ENCODE data around the gene EDRF1. TPM values are rescaled to one million over a fixed set of nuclear protein-coding genes. Genes with fewer than 3 reads are reported as not detected.

EDRF1 gene
- total and polyA plus RNA-seq, 2 donors from 2014 or later = 11.4 to 25.3 TPM

DNA sequence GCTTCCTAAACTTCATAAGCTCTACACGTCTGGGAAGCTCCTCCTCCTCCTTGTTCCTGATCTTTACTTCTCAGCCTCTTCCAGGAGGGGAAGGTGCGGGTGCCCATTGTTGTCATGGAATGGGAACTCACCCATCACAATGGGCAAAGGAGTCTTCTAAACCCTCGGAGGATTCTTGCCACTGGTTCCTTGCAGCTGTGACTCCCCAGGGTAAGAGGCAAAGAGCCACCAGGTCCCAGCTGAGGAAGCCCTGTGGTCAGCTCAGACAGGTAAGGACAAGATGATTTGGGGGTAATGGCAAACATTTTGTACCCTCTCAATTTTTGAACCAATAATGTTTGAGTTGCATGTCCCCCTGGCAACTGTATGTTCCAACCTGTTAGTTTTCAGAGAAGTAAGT is 36.4 kb upstream of the EDRF1 start, which contains the start of gene TEX36:
TEX36 (minus strand) TSS at position 101 of the 400 bp plus-strand sequence. CDS start 174 bp downstream, outside the sequence.
- DNase-seq (no peak), FAIRE-seq (no peak)
- no peak within 1 kb of the TSS for H3K4me3 ChIP-seq (ENCODE audit: low read length in 3 of 3)
- TF ChIP-seq, protein P1, sequence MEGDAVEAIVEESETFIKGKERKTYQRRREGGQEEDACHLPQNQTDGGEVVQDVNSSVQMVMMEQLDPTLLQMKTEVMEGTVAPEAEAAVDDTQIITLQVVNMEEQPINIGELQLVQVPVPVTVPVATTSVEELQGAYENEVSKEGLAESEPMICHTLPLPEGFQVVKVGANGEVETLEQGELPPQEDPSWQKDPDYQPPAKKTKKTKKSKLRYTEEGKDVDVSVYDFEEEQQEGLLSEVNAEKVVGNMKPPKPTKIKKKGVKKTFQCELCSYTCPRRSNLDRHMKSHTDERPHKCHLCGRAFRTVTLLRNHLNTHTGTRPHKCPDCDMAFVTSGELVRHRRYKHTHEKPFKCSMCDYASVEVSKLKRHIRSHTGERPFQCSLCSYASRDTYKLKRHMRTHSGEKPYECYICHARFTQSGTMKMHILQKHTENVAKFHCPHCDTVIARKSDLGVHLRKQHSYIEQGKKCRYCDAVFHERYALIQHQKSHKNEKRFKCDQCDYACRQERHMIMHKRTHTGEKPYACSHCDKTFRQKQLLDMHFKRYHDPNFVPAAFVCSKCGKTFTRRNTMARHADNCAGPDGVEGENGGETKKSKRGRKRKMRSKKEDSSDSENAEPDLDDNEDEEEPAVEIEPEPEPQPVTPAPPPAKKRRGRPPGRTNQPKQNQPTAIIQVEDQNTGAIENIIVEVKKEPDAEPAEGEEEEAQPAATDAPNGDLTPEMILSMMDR (IDR thresholded peaks at IDR 0.05; ENCODE audit: borderline replicate concordance, extremely low read depth, insufficient read depth) = no peak
- no peaks in the 10 kb centered on the region for H3K27me3 ChIP-seq (ENCODE audit: control insufficient read depth, insufficient read depth, low read length)
- no peaks in the 10 kb centered on the region for H3K36me3 ChIP-seq (ENCODE audit: control insufficient read depth in 2 of 3, insufficient read depth in 3 of 3, low read length in 3 of 3)
- H3K9me3 ChIP-seq (ENCODE audit: control insufficient read depth in 2 of 3, insufficient read depth in 1 of 3, low read length in 3 of 3) = peaks cover 0 to 6% (median 0%) of the 10 kb centered on the region in 3 donors
- no peak within 1 kb of the TSS for H3K9ac ChIP-seq (ENCODE audit: low read length in 3 of 3)
- H3K27ac ChIP-seq (ENCODE audit: low read depth in 2 of 2, low read length in 2 of 2) = no peak within 1 kb of the TSS
- H3K4me1 ChIP-seq (ENCODE audit: control insufficient read depth in 2 of 3, insufficient read depth in 2 of 3, low read depth in 1 of 3, low read length in 3 of 3) = no peaks in the 10 kb centered on the region
- intact Hi-C loops (cut with DNase I) = no loop called here

DNA sequence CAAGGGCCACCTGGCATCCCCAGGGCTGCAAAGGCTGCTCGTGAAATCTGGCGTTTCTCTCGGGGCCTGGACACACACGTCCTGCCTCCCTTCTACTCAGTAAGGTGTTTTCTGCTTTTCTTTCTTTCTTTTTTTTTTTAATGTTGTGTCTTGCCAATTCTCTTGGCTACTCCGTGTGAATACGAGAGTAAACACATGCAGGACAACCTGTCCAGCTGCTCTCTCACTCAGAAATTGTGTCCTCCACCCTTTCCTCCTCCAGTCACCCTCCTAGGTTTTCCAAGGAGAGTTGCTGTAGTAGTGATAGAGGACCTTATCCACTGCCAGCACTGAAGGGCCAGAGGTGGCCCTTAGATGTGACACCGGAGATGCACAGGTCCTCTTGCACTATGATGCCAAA is 35.7 kb upstream of the EDRF1 start:
- H3K4me1 ChIP-seq (ENCODE audit: control insufficient read depth in 2 of 3, insufficient read depth in 2 of 3, low read depth in 1 of 3, low read length in 3 of 3) = no peaks in the 10 kb centered on the region
- H3K4me3 ChIP-seq (ENCODE audit: low read length in 3 of 3) = no peak overlapping the region
- no peak overlapping the region for H3K27ac ChIP-seq (ENCODE audit: low read depth in 2 of 2, low read length in 2 of 2)
- intact Hi-C loops (cut with DNase I) = no loop called here
- H3K9ac ChIP-seq (ENCODE audit: low read length in 3 of 3) = no peak overlapping the region
- H3K9me3 ChIP-seq (ENCODE audit: control insufficient read depth in 2 of 3, insufficient read depth in 1 of 3, low read length in 3 of 3) = no peaks in the 10 kb centered on the region
- H3K36me3 ChIP-seq (ENCODE audit: control insufficient read depth in 2 of 3, insufficient read depth in 3 of 3, low read length in 3 of 3) = no peaks in the 10 kb centered on the region
- DNase-seq (no peak), FAIRE-seq (no peak)
- H3K27me3 ChIP-seq (ENCODE audit: control insufficient read depth, insufficient read depth, low read length) = no peaks in the 10 kb centered on the region
- TF ChIP-seq, protein P1 (IDR thresholded peaks at IDR 0.05; ENCODE audit: borderline replicate concordance, extremely low read depth, insufficient read depth) = no peak

DNA sequence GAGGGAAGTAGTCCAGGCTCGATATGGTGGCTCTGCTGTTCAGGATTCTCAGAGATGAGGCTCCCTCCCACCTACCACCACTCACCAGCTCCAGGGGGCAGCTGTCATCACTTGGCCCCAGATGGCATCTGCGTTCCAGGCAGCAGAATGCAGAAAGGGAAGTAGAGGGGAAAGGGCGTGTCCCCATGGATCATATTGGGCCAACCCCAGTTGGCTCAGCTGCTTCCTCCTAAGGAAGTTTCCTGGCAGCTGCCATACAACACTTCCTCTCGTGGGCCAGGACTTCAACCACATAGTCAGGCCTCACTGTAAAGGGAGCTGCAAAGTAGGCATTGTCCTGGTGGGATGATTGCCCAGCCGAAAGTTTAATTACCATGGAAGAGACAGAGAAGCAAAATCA is 34.9 kb upstream of the EDRF1 start:
- no peaks in the 10 kb centered on the region for H3K9me3 ChIP-seq (ENCODE audit: control insufficient read depth in 2 of 3, insufficient read depth in 1 of 3, low read length in 3 of 3)
- no peak overlapping the region for H3K27ac ChIP-seq (ENCODE audit: low read depth in 2 of 2, low read length in 2 of 2)
- H3K4me3 ChIP-seq (ENCODE audit: low read length in 3 of 3) = no peak overlapping the region
- H3K4me1 ChIP-seq (ENCODE audit: control insufficient read depth in 2 of 3, insufficient read depth in 2 of 3, low read depth in 1 of 3, low read length in 3 of 3) = no peaks in the 10 kb centered on the region
- TF ChIP-seq, protein P1 (IDR thresholded peaks at IDR 0.05; ENCODE audit: borderline replicate concordance, extremely low read depth, insufficient read depth) = no peak
- H3K9ac ChIP-seq (ENCODE audit: low read length in 3 of 3) = no peak overlapping the region
- no peak for DNase-seq
- no peaks in the 10 kb centered on the region for H3K36me3 ChIP-seq (ENCODE audit: control insufficient read depth in 2 of 3, insufficient read depth in 3 of 3, low read length in 3 of 3)
- no peaks in the 10 kb centered on the region for H3K27me3 ChIP-seq (ENCODE audit: control insufficient read depth, insufficient read depth, low read length)
- FAIRE-seq = no peak
- intact Hi-C loops (cut with DNase I) = no loop called here
